Stimulated activated CD4-positive, alpha-beta T cell treated with anti-CD3 and anti-CD28 coated beads, TNF-alpha, amount 100 ng/mL, for 24 hours (primary cell): ENCODE measurements around the gene WWC1.
A peak's percentile ranks its signal among the peaks of the same experiment; 100 is the strongest.

Experiments
- DNase-seq, 3 experiments: peaks; one replicate each; pipeline ENCODE4 v3.0.0-alpha.2; 2020; ENCODE audit warnings: low read depth in 3 of 3

WWC1 gene

GRCh38 chr5:168364151-168364661, 72.8 kb downstream of the WWC1 start:
- no peak for DNase-seq

- DNase-seq: no peak
Measured at GRCh38 chr5:168364750-168365550, 73.5 kb downstream of the WWC1 start.

DNA sequence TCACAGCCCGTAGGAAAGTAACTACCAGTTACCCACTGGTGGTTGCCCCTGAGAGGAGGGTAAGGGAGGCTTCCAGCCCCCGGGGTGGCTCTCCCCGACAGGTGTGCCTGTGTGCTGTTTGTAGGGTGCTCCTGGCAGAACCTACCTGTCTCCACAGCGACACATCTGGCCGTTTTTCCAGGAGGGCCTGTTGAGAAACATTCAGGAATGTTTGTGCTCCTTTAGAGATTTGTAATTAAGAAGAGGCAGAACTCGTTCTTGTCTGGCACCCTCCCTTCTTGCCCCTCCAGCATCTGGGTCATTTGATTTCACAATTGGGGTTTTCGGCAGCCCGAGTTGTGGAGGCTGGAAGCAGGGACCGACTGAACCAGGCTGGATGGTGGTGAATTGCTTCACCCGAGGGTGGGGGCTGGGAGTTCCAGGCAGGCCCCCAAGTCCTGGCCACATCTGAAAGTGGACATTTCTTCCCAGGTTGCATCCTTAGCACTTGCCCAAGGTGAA, 74.2 kb downstream of the WWC1 start:
- no peak for DNase-seq

DNA sequence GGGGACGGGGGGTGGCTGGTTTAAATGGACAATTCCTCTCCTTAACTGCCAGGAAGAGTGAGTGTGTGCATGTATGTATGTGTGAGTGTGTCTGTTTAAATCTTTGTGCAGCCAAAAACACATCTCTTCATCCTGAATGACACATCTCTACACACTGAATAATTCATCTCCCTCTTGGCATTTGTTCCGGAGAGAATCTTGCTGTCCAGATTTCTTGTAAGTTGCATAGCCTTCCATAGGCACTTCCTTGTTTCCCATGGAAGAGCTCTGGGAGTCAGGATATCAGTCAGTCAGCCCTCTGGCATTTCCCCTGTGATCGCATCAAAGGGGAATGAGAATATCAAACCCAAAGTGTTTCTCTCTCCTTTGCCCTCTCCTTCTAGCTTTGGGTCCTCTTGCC, 74.7 kb downstream of the WWC1 start:
- DNase-seq: no peak

GRCh38 chr5:168368854-168369253, 77.4 kb downstream of the WWC1 start:
- no peak for DNase-seq

GRCh38 chr5:168370831-168371230, 79.4 kb downstream of the WWC1 start:
- no peak for DNase-seq

GRCh38 chr5:168372356-168372946, 81.0 kb downstream of the WWC1 start:
- no peak for DNase-seq

DNA sequence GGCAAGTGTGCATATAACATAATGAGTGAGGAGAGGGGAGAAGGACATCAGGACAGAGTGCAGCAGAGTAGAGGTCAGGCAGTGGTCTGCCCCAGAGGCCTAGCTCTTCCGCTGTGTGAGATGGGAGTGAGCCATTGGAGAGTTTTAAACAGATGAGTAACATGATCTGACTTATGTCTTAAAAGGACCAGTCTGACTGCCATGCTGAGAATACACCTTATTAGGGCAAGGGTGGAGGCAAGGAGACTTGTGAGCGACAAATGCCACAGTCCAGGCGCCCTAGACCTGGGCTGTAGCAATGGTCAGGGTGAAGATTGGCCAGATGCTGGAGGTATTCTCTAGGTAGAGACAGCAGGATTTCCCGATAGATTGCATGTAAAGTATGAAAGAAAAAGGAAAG, 83.1 kb downstream of the WWC1 start:
- DNase-seq: no peak

- DNase-seq: no peak
Measured at GRCh38 chr5:168375214-168375613, 83.8 kb downstream of the WWC1 start.

DNA sequence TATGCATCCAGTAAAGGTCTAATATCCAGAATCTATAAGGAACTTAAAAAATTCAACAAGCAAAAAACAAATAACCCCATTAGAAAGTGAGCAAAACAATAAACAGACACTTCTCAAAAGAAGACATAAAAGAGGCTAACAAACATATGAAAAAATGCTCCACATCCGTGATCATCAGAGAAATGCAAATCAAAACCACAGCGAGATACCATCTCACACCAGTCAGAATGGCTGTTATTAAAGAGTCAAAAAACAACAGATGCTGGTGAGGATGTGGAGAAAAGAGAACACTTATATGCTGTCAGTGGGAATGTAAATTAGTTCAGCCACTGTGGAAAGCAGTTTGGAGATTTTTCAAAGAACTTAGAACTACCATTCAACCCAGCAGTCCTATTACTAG, 86.1 kb downstream of the WWC1 start:
- DNase-seq: peak in 1 of 3 experiments; percentile 0

GRCh38 chr5:168378741-168379140, 87.3 kb downstream of the WWC1 start:
- no peak for DNase-seq

GRCh38 chr5:168382421-168382820, 91.0 kb downstream of the WWC1 start:
- DNase-seq: no peak

DNA sequence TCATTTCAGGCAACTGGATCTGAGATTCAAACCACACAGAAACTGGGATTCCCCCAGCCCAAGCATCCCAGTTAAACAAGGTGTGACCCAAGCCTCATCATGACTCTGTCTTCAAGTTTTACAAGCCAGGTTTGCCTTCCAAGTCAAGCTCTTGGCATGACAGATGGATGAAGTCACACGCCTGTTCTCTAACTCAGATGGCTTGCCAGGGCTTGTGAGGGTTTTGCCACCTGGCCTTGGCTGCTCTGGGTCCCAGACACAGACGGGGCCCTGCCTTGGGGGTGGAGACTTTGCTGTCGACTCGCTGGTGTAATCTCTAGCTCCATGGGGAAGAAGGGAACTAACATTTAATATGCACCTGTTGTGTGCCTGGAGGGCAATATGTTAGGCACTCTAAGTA, 99.0 kb downstream of the WWC1 start:
- DNase-seq: no peak

GRCh38 chr5:168393773-168394172, 102.3 kb downstream of the WWC1 start:
- DNase-seq: no peak

- DNase-seq: no peak
Measured at GRCh38 chr5:168400429-168401220, 109.2 kb downstream of the WWC1 start.

DNA sequence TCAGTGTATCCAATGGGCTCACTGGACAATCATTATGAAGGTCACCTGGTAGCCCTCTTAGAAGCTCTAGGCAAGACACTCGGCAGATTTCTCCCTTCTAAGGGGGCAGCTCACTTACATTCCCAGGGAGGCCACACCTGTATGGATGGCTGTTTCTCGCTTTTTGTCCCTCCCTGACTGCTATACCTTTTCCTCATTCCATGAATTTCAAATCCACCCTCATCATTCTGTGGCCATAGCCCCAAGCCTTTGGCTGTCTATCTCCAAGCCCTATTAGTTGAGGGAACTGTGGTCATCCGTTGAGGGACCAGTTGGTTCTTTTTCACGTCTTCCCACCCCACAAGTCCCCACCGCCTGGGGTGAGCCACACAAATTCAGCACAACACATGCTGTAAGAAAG, 109.8 kb downstream of the WWC1 start:
- no peak for DNase-seq

GRCh38 chr5:168401880-168402279, 110.4 kb downstream of the WWC1 start:
- DNase-seq: no peak

- DNase-seq: no peak
Measured at GRCh38 chr5:168404365-168404764, 112.9 kb downstream of the WWC1 start.

GRCh38 chr5:168407211-168407610, 115.8 kb downstream of the WWC1 start:
- DNase-seq: no peak

DNA sequence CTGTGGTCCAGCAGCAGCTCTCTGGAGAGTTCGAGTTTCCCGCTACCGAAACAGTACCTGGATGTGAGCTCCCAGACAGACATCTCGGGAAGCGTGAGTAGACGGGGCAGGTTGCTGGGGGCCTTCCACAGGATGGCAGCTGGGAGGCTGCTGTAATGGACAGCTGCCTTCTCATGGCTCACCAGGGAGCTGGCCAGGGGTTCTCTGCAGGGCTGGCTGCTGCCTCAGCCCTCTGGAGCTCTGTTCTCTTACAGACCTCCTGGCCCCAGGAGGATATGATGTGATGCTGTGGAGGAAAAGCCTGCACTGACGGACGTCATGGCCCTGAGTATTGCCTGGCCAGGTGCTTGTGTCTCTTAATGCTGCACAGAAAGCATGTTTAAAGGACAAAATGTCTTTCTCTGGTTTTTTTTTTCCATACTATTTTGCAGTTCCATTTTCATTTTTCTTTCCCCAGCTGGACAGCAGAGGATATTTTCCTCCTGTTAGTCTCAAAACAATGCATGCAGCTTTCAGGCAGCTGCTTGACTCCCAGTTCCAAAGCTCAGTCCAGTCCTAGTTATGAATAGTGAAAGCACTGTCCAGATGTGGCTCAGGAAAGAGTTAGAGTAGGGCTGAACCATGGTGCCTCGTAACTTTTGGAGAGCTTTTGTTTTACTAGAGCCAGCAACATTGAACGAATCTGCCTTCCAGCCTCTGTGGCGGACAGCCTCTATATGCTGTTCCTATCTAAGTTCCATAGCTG, 117.3 kb downstream of the WWC1 start:
- no peak for DNase-seq

DNA sequence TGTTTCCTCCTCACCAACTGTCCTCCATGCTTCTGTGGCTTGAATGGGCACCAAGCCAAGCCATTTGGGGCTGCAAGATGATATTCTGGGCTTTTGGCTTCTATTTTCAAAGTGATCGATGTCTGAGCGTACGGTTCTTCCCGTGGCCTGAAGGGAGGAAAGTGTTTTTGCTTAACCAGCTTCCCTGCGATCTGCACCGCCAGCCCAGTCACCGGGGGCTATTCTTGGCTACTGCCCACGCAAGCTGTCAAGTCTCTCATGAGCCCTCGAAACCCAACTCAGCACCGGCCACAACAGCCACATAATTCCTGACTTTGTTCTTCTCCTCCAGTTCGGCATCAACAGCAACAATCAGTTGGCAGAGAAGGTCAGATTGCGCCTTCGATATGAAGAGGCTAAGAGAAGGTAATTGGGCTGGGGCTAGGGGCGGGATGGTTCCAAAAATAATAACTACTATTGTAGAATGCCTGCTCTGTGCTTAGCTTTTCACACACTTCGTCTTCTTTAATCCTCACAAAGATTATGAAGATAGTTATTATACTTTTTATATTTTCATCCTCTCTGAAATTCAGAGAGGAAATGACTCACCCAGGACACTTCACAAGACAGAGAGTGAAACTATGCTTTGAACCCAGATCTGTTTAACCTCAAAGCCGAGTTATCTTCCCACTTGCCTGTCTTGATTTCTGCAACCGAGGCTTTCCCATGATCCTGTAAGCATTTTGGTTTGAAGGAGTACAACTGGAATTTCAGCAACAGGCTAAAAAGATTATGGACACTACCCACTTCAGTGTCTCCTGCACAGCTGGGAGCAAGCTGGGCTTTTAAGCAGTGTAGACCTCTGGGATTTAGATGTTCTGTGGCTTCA, 118.4 kb downstream of the WWC1 start:
- peak in 2 of 3 experiments; percentile 11 to 29 for DNase-seq
